Measurements from ENCODE around the gene UBAC2.

The UBAC2 gene

GRCh38 chr13:99185606-99186005 lies 15.0 kb upstream of the UBAC2 start:
- TF ChIP-seq ZFX (IDR thresholded peaks at IDR 0.05; ENCODE audit: borderline replicate concordance) = no peak
- TF ChIP-seq, protein P1, sequence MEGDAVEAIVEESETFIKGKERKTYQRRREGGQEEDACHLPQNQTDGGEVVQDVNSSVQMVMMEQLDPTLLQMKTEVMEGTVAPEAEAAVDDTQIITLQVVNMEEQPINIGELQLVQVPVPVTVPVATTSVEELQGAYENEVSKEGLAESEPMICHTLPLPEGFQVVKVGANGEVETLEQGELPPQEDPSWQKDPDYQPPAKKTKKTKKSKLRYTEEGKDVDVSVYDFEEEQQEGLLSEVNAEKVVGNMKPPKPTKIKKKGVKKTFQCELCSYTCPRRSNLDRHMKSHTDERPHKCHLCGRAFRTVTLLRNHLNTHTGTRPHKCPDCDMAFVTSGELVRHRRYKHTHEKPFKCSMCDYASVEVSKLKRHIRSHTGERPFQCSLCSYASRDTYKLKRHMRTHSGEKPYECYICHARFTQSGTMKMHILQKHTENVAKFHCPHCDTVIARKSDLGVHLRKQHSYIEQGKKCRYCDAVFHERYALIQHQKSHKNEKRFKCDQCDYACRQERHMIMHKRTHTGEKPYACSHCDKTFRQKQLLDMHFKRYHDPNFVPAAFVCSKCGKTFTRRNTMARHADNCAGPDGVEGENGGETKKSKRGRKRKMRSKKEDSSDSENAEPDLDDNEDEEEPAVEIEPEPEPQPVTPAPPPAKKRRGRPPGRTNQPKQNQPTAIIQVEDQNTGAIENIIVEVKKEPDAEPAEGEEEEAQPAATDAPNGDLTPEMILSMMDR (IDR thresholded peaks at IDR 0.05) = no peak
- H3K27ac ChIP-seq = no peak overlapping the region

GRCh38 chr13:99190147-99190985 lies 10.3 kb upstream of the UBAC2 start:
- H3K27ac ChIP-seq = no peak overlapping the region
- TF ChIP-seq ZFX (IDR thresholded peaks at IDR 0.05; ENCODE audit: borderline replicate concordance) = no peak
- TF ChIP-seq, protein P1 (IDR thresholded peaks at IDR 0.05) = no peak

- TF ChIP-seq ZFX (IDR thresholded peaks at IDR 0.05; ENCODE audit: borderline replicate concordance) = no peak
- TF ChIP-seq, protein P1 (IDR thresholded peaks at IDR 0.05) = no peak
- no peak overlapping the region for H3K27ac ChIP-seq
Observed at GRCh38 chr13:99191336-99191899, 9.2 kb upstream of the UBAC2 start.

- no peak for TF ChIP-seq ZFX (IDR thresholded peaks at IDR 0.05; ENCODE audit: borderline replicate concordance)
- TF ChIP-seq, protein P1 (IDR thresholded peaks at IDR 0.05) = no peak
- H3K27ac ChIP-seq = no peak overlapping the region
Observed at GRCh38 chr13:99191900-99192399, 8.7 kb upstream of the UBAC2 start.

- TF ChIP-seq ZFX (IDR thresholded peaks at IDR 0.05; ENCODE audit: borderline replicate concordance) = no peak
- TF ChIP-seq, protein P1 (IDR thresholded peaks at IDR 0.05) = no peak
- H3K27ac ChIP-seq = no peak overlapping the region
Observed at GRCh38 chr13:99192480-99192879, 8.2 kb upstream of the UBAC2 start.

GRCh38 chr13:99193152-99193551 lies 7.5 kb upstream of the UBAC2 start:
- no peak overlapping the region for H3K27ac ChIP-seq

More at GRCh38 chr13:99193152-99193551, 7.5 kb upstream of the UBAC2 start:
- no peak for TF ChIP-seq ZFX (IDR thresholded peaks at IDR 0.05; ENCODE audit: borderline replicate concordance)
- TF ChIP-seq, protein P1 (IDR thresholded peaks at IDR 0.05) = no peak
